Measurements from ENCODE around the gene KLC4. TPM values are rescaled to one million over a fixed set of nuclear protein-coding genes. Genes with fewer than 3 reads are reported as not detected.

Gene KLC4
- total RNA-seq, 1 experiment from 2014 or later: 50.7 TPM

DNA sequence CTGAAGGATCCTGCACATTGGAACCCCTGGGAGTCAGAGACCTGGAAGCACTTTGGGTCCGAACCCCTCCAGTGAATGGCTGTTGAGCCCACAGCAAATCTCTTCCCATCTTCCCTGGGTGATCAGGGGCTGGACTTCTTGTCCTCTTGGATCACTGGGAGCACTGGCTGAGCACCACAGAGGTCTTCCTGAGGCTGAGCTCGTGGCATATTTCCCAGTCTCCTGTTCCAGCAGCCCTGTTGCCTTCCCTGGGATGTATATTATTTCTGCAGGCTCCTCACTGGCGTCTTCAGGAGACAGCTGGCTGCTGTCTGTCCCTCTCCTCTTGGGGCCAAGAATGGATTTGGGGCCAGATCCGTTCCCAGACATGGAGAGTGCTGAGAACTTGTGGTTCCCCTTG lies 60.1 kb downstream of the KLC4 start:
- intact Hi-C loops (cut with micrococcal nuclease; ENCODE audit: unreplicated experiment): no loop called here
- BruUV-seq (replicated peaks): no TSS peak
- TF ChIP-seq, protein P1, sequence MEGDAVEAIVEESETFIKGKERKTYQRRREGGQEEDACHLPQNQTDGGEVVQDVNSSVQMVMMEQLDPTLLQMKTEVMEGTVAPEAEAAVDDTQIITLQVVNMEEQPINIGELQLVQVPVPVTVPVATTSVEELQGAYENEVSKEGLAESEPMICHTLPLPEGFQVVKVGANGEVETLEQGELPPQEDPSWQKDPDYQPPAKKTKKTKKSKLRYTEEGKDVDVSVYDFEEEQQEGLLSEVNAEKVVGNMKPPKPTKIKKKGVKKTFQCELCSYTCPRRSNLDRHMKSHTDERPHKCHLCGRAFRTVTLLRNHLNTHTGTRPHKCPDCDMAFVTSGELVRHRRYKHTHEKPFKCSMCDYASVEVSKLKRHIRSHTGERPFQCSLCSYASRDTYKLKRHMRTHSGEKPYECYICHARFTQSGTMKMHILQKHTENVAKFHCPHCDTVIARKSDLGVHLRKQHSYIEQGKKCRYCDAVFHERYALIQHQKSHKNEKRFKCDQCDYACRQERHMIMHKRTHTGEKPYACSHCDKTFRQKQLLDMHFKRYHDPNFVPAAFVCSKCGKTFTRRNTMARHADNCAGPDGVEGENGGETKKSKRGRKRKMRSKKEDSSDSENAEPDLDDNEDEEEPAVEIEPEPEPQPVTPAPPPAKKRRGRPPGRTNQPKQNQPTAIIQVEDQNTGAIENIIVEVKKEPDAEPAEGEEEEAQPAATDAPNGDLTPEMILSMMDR (IDR thresholded peaks at IDR 0.05; ENCODE audit: unreplicated experiment): no peak
- Mint-ChIP-seq H3K4me3 (ENCODE audit: low read depth, unreplicated experiment) (no peak overlapping the region), H3K27ac (ENCODE audit: unreplicated experiment) (no peak overlapping the region), H3K9me3 (ENCODE audit: low read depth, unreplicated experiment) (no peaks in the 10 kb centered on the region), H3K36me3 (ENCODE audit: insufficient read depth, unreplicated experiment) (no peaks in the 10 kb centered on the region), H3K4me1 (ENCODE audit: low read depth, unreplicated experiment) (peaks cover 1% of the 10 kb centered on the region), H3K27me3 (ENCODE audit: unreplicated experiment) (no peaks in the 10 kb centered on the region)
- no peak for DNase-seq
- CTCF ChIA-PET: interaction anchor here (0.8 kb wide), 1 partner anchor 11 kb away, joined by 3 read pairs; no protein-coding TSS in a partner anchor

DNA sequence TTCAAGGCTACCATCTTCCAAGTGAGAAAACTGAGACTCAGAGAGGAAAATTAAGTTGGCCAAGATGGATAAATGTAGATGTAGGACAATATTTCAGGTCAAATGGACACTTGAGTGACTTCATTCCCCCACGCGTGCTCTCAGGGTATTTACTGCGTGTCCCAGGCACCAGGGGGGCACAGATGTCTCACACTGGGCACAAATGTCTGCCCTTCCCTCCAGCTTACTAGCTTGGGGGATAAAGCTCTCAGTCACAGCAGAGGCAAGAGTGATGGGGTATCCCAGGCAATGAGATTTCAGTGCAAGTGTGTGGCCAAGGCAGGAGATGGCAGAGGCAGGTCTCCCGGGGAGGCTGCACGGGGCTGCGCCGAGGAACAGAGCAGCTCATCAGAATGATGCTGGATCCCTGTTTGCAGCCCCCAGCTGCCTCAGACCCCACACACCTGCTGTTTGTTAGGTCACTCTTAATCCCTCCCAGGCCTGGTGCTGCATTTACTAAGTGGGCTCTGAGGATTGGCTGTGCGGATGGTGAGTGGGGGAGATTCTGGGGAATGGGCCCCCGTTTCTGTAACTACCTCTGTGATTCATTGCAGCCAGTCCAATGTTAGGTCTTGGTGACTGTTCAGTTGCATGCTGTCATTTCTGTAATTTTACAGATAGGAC lies 60.8 kb downstream of the KLC4 start:
- Mint-ChIP-seq H3K9me3 (ENCODE audit: low read depth, unreplicated experiment) (no peaks in the 10 kb centered on the region), H3K36me3 (ENCODE audit: insufficient read depth, unreplicated experiment) (no peaks in the 10 kb centered on the region), H3K4me3 (ENCODE audit: low read depth, unreplicated experiment) (no peak overlapping the region), H3K27me3 (ENCODE audit: unreplicated experiment) (no peaks in the 10 kb centered on the region), H3K27ac (ENCODE audit: unreplicated experiment) (no peak overlapping the region), H3K4me1 (ENCODE audit: low read depth, unreplicated experiment) (no peaks in the 10 kb centered on the region)
- CTCF ChIA-PET: interaction anchor here (0.8 kb wide), 1 partner anchor 12 kb away, joined by 3 read pairs; no protein-coding TSS in a partner anchor
- intact Hi-C loops (cut with micrococcal nuclease; ENCODE audit: unreplicated experiment): no loop called here
- DNase-seq: no peak
- TF ChIP-seq, protein P1 (IDR thresholded peaks at IDR 0.05; ENCODE audit: unreplicated experiment): no peak
- no TSS peak for BruUV-seq (replicated peaks)

DNA sequence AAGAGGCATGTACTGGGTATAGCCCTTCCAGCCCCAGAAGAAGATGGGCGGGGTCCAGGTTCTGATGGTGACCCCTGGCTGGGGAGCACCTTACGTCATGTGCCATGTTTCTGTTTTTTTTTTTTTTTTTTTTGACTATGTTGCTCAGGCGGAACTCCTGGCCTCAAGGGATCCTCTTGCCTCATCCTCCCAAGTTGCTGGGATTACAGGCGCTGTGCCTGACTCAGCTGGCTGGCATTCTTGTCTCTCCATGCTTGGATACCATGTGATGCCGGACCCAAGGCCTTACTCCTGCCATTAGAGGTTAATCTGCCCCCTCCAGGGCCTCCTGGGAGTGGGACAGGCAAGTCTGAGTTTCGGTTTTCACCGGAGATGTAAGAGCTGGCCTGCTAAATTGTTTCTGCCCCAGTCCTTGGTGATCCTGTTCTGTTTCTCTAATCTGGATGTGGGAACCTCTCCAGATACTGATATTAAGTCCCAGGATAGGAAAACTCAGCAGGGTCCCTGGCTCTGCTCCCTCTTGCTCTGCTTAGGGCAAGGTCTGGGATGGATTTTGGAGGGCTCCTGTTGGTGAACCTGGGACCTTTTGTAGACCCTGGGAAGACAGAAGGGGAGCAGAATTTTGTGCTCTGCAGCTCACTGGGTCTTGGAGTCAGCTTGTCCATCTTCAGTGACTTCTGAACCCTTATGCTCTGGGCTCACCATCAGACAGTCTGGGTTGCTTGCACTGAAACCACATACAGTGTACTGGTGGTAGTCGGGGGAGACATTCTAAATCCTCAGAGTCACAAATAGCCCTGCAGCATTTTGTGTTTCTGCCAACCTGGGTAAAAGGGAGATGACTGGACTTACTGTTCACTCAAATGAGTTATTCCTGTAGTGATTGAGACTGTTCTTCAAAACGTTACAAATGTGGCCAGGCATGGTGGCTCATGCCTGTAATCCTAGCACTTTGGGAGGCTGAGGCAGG lies 61.8 kb downstream of the KLC4 start:
- intact Hi-C loops (cut with micrococcal nuclease; ENCODE audit: unreplicated experiment): no loop called here
- no peak for DNase-seq
- Mint-ChIP-seq H3K4me3 (ENCODE audit: low read depth, unreplicated experiment) (no peak overlapping the region), H3K9me3 (ENCODE audit: low read depth, unreplicated experiment) (no peaks in the 10 kb centered on the region), H3K27ac (ENCODE audit: unreplicated experiment) (no peak overlapping the region), H3K36me3 (ENCODE audit: insufficient read depth, unreplicated experiment) (no peaks in the 10 kb centered on the region), H3K27me3 (ENCODE audit: unreplicated experiment) (no peaks in the 10 kb centered on the region), H3K4me1 (ENCODE audit: low read depth, unreplicated experiment) (no peaks in the 10 kb centered on the region)
- CTCF ChIA-PET: interaction anchor here (0.6 kb wide), 1 partner anchor 160 kb away, joined by 4 read pairs; no protein-coding TSS in a partner anchor
- TF ChIP-seq, protein P1 (IDR thresholded peaks at IDR 0.05; ENCODE audit: unreplicated experiment): no peak
- no TSS peak for BruUV-seq (replicated peaks)

DNA sequence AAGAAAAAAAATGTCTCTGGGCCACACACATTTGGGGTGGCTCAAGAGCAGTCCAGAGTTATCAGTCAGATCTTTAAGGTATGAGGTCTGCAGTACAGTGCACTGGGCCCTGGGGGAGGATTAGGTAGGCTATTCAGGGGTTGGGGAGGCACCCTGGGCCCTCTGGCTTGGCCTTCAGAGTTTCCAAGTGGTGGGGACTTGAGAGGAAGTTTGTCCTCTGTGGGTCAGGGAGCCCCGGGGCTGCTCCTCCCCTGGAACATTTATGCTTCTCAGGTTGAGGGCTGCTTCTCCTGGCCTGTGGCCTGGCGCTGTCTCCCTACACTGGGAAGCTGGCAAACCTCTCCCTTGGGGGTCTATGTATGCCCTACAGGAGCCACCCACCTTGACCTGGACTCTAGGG lies 62.7 kb downstream of the KLC4 start:
- Mint-ChIP-seq H3K27me3 (ENCODE audit: unreplicated experiment) (no peaks in the 10 kb centered on the region), H3K4me1 (ENCODE audit: low read depth, unreplicated experiment) (no peaks in the 10 kb centered on the region), H3K4me3 (ENCODE audit: low read depth, unreplicated experiment) (no peak overlapping the region), H3K9me3 (ENCODE audit: low read depth, unreplicated experiment) (no peaks in the 10 kb centered on the region), H3K27ac (ENCODE audit: unreplicated experiment) (no peak overlapping the region), H3K36me3 (ENCODE audit: insufficient read depth, unreplicated experiment) (no peaks in the 10 kb centered on the region)
- no TSS peak for BruUV-seq (replicated peaks)
- DNase-seq: no peak
- CTCF ChIA-PET: interaction anchor here (0.6 kb wide), 1 partner anchor 43 kb away, joined by 3 read pairs; no protein-coding TSS in a partner anchor
- intact Hi-C loops (cut with micrococcal nuclease; ENCODE audit: unreplicated experiment): no loop called here
- TF ChIP-seq, protein P1 (IDR thresholded peaks at IDR 0.05; ENCODE audit: unreplicated experiment): no peak

All from Calu3 (cell line).